GM18861 (cell line): ENCODE measurements around the gene SDC4.

Experiments used
- ATAC-seq: cut with Tn5 transposase; IDR thresholded peaks from one replicate; pipeline ENCODE4 v1.9.1; 2021; ENCODE audit not compliant: unreplicated experiment

SDC4 gene

GRCh38 chr20:45301824-45302271 is 46.4 kb downstream of the SDC4 start:
- ATAC-seq, result no peak

DNA sequence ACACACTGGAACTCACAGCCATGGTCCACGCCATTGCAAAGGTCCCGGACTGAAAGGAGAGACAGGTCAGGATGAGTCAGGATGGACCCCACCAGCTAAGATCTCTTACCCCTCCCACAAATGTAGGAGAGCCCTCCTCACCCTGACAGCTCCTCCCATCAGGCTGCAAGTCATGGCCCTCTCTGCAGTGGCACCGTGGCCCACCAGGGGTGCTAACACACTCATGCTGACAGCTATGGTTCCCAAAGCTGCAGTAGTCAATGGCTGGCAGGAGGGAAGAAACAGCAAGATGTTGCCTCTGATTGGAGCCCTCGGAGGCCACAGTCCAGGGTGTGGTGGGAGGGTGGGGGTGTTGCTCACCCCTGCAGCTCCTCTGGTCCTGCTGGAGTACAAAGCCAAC is 47.3 kb downstream of the SDC4 start:
- ATAC-seq, result peak; percentile 45

DNA sequence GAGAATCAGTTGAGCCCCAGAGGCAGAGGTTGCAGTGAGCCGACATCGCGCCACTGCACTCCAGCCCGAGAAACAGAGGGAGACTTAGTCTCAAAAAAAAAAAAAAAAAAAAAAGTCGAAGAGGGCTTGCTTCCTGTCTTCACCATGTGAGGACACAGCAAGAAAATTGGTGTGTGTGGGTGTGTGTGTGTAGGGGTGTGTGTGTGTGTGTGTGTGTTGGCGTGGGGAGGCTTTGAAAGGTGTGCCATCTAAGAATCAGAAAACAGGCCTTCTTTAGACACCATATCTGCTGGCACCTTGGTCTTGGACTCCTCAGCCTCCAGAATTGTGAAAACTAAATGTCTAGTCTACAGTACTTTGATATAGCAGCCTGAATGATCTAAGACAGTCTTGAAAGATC is 48.4 kb downstream of the SDC4 start:
- no peak for ATAC-seq

DNA sequence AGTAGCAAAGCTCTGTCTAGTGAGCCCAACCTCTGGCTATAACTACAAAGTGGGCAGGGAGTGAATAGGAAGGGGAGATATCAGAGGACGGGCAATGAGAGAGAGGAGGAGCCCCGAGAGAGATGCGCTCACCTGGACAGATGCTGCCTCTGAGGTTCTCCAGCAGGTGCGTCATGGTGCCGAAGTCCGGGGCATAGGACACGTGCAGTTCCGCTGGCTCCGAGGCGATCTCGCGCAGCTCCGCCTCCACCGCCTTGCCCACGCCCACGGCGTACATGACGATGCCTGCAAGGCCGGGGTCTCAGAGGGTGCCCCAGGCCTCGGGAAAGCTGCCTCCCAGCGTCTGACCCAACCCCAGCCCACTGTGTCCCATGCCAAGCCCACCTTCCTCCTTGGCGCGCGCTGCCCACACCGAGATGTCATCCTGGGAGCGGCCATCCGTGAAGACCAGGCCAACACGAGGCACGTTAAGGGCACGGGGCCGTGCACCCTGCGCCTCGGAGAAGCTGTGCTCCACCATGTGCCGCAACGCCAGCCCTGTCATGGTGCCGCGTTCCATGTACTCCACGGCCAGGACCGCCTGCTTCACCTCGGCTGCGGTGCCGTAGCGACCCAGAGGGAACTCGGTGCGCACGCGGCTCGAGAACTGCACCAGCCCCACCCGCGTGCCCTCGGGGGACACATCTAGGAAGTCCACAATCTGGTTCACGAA is 50.3 kb downstream of the SDC4 start:
- ATAC-seq, result no peak

- ATAC-seq, result no peak
These were observed 53.6 kb downstream of the SDC4 start for GRCh38 chr20:45294659-45295058.

- ATAC-seq, result no peak
These were observed 54.2 kb downstream of the SDC4 start for GRCh38 chr20:45294003-45294368.

GRCh38 chr20:45293041-45294002 is 54.9 kb downstream of the SDC4 start:
- no peak for ATAC-seq

GRCh38 chr20:45292343-45292742 is 55.9 kb downstream of the SDC4 start:
- no peak for ATAC-seq

DNA sequence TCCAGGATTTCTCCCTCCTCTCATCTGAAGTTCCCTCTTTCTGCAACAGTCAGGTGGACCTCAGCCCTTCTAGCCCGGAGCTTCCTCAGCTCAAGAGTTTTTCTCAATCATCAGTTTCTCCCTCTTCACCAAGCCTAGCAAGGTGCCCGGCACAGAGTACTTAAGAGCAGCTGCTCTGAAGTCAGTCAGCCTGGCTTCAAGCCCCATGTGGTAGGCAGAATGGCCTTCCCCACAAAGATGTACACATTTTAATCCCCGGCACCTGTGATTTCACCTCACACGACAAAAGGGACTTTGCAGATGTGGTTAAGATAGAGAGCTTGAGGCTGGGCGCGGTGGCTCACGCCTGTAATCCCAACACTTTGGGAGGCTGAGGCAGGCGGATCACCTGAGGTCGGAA is 56.7 kb downstream of the SDC4 start:
- ATAC-seq, result no peak

DNA sequence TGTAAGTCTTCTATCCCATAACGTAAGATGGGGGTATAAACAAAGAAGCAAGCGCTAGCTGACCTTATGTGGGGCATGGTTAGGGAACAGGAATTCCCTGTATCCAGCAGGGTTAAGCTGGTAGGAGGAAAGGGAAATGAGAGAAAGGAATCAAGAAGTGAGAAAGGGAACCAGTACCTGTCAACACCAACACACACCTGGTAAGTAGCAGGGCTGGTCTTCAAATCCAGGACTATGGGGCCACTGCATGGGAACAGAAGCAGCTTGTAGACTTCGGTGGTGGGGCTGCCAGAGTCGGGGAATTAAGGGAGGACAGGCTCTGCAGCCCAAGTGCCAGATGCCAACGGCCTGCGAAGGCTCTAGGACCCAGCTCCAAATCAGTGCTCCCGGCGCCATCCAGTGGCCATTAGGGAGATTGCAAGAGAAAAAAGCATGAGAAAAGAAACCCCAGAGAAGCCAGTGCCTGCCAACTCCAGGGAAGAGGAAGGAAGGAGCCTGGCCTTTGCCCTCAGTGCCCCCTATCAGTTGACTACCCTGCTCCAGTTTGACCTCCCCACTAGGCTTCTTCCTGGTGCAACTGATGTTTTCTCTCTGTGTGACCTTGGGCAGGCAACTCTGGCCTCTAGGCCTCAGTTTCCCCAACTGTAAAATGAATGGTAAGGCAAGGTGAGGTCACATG is 57.4 kb downstream of the SDC4 start:
- ATAC-seq, result no peak

GRCh38 chr20:45289942-45290676 is 58.1 kb downstream of the SDC4 start:
- ATAC-seq, result no peak

- ATAC-seq, result no peak
These were observed 59.4 kb downstream of the SDC4 start for GRCh38 chr20:45288860-45289259.

DNA sequence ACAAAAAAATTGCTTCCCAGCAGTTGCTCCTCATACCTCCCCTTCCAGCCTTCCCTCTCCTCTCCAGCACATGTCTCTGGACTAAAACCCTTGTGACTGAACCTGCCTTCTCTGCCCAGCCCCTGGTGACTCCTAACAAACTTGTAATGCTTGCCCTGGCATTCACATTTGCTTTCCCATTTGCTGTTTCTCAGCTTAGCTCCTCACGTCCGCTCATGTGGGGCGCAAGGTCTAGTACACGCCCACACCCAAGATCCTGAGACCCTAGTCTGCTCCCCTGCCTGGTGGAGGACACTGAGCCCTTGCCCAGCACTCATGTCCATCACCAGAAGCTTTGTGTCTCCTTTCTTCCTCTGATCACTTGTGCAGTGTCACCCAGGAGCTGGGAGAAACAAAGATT is 59.8 kb downstream of the SDC4 start:
- no peak for ATAC-seq

GRCh38 chr20:45283551-45284057 is 64.6 kb downstream of the SDC4 start:
- ATAC-seq, result no peak

GRCh38 chr20:45282700-45283550 is 65.3 kb downstream of the SDC4 start:
- no peak for ATAC-seq

- ATAC-seq, result no peak
These were observed 68.2 kb downstream of the SDC4 start for GRCh38 chr20:45279992-45280391.

DNA sequence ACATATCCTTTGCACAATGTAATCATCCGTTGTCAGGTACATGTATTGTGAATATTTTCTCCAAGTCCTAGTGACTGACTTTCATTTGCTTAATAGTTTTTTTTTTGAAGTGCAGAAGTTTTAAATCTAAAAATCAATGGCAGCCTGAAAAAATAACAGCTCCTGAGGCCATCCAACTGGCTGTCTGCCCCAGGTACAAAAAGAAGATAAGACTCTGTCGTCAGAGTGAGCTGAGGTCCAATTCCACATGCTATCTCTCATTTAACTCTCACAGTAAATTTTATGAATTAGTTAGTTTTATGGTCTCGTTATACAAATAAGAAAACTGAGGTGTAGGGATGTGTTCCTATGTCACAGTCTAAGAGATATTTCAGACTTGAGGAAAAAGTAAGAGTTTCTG is 72.9 kb downstream of the SDC4 start:
- no peak for ATAC-seq
